Inferior parietal cortex (tissue), 1 donor: ENCODE data around the gene LUZP1.
"Not testable (repeated sequence)": the region's sequence is repeated elsewhere in the genome, so short reads cannot be mapped to it uniquely, and the experiment has no call there.

Experiments used
- DNase-seq: peaks from one replicate; pipeline ENCODE4 v3.0.0-alpha.2; 2016; ENCODE audit errors: extremely low spot score

Gene LUZP1

DNA sequence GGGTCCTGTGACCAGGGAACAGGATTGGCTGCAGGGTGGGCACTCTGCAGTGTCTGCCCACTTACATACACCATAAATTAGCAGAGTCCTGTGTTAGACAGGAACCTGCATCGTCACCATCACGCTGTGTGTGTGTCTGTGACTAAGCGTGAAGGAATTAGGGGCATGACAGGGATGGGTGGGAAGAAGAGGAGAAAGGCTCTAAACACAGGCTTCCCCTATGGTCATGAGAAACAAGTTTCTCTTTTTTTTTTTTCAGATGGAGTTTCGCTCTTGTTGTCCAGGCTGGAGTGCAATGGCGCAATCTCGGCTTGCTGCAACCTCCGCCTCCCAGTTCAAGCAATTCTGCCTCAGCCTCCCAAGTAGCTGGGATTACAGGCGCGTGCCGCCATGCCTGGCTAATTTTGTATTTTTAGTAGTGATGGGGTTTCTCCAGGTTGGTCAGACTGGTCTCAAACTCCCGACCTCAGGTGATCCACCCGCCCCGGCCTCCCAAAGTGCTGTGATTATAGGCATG, 20.3 kb upstream of the LUZP1 start:
- not testable (repeated sequence) for DNase-seq

DNA sequence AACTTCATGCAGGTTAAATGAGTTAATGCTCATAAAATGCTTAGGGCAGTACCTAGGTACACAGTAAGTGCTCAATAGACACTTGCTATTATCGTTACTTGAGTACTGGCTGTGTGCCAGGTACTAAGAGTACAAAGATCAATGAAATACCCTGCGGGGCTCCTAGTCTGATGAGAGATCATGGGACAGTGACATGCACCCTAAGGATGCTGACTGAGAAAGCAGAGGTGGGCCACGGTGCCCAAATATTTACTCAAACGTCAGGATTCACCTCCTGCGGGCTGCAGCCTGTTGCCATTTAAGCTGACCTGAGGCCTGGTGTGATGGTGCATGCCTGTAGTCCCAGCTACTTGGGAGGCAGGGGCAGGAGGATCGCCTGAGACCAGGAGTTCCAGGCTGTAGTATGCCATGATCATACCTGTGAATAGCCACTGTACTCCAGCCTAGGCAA, 19.8 kb upstream of the LUZP1 start:
- DNase-seq, result no peak

DNA sequence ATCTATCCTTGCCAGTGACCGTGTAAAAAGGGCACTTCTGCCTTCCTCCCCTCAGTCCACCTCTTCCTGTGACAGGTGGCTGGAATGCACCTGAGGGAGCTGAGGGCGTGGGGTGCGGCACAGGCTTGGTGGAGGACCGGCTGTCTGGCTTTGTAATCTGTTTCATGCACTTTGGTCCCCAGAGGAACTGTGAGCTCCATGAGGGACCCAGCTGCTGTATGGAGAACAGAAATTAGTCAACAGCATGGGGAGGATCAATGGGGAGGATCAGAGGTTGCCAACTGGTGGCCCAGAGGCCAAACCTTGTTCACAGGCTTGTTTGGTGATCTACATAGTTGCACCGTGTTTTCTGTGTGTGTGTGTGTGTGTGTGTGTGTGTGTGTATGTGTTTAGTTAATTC, 19.0 kb upstream of the LUZP1 start:
- DNase-seq, result no peak

DNA sequence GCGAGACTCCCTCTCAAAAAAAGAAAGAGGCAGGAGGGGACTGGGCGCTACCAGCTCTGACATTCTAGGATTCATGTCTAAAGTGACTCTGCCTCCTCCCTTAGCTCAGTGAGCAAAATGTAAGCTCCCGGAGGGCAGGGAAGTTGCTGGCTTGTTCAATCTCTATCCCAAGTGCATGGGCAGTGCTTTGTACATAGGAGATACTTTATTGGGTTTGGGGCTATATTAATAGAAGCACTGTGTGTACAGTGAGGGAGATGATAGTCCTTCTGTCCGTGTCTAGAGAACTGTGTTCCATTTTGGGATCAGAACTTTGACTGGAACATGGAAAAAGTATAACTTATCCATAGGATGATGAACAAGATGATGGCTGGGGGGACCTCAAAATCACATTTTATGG, 16.7 kb upstream of the LUZP1 start:
- no peak for DNase-seq

DNA sequence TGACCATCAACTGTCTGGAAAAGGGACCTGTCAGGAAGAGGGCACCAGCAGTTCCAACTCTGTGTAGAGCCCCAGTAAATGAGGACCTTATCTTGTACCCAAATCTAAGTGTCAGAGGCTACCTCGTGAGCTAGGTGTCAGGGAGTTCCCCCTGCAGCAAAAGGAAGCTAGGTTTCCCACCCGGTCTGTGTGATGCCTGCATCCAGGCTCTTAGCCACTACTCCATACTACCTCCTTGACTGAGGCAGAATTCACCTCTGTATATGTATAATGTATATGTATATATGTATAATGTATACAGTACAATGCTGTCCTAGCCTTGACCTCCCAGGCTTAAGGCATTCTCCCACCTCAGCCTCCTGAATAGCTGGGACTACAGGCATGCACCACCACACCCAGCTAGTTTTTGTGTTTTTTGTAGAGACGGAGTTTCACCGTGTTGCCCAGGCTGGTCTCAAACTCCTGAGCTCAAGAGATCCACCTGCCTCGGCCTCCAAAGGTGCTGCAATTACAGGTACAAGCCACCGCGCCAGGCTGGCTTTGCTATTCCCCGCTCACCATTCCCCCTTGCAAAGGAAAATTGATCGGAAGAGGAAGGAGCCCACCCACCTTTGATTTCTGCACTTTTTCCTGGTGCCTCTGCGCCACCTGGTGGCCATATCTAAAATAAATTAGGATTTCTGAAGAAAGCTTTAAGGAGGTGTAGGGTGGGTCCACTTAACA, 15.7 kb upstream of the LUZP1 start:
- DNase-seq, result peak; percentile 79

DNA sequence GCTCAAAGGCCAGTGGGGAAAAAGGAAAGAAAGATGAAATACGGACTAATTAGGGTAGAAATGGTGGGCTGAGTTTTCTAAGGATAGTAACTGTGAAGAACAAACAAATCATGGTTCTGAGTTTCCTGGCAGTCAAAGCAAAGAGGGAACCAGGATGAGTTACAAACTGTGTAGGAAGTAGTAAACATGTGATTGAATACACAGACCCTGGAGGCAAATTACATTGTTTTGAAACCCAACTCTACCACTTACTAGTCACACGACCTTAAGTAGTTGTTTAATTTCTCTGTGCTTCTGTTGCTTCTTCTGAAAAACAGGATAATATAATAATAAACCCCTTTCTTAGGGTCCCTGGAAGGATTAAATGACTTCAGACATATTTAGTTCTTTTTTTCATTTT, 11.2 kb upstream of the LUZP1 start:
- no peak for DNase-seq

DNA sequence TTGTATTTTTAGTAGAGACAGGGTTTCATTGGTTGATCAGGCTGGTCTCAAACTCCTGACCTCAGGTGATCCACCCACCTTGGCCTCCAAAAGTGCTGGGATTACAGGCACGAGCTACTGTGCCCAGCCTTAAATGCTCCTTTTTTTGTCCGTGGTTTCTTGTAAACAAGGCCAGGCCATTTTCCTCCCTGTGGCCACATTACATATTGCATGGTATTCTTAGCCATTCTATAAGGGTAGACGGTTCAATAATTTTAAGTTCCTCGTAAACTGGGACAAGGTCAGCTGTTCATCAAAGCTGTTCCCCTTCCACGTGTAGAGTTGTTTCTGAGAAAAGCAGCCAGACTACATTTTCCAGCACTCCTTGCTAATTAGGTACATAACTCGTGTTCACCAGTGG, 10.3 kb upstream of the LUZP1 start:
- no peak for DNase-seq

DNA sequence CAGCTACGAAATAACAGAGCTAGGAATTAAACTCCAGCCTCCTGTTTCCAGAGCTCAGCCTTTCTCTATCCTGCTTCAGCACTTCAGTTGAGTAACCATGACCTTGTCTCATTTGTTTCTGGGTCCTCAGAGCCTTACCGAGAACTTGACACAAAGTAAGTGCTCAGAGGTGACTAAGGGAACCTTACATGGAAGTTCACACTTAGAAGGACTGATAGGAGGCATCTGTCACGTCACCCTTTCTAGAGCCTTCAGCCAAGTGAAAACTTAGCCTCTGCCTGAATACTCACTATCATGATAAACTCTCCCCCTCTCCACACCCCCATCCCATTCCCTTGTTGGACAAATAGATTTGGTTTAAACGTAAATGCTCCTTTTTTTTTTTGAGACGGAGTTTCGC, 9.8 kb upstream of the LUZP1 start:
- DNase-seq, result no peak

DNA sequence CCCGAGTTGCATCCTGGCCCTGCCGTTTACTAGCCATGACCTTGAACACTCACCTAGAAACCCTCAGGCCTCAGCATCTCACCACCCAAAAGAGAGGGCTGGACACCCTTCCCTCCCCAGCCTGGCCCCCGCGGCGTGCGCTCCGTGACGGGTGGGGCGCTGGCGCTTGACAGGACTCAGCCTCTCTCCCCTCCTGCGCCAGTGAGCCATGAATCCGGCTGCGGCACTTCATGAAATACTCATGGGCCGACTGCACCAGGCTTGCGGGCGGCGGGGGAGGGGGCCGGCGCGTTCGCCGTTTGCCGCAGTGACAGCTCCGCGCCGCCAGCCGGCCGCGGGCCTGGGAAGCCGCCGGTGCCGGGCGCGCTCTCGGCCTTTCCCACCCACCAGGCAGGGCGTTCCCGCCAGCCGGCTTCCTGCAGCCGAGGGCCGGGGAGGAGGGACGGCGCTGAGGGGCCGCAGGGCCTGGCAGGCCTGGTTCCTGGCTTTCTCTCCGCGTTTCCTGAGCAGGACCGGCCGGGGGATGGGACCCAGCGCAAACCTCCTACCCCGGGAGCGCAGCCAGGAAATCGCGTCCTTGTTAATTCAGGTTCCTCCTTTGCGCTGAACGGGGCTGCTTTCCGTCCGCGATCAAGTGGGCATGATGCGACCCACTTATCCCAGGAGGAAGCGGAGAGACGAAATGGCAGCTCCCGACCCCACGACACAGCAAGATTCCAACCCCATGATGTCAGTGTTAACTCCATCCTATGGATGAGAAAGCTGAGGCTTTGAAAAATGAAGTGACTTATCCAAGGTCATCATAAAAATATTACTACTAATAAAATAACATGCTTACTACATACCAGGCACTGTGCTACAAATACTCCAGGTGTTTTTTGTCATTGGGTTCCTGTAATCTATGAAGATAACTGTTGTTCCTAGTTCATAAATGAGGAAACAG, 9.1 kb upstream of the LUZP1 start:
- no peak for DNase-seq

DNA sequence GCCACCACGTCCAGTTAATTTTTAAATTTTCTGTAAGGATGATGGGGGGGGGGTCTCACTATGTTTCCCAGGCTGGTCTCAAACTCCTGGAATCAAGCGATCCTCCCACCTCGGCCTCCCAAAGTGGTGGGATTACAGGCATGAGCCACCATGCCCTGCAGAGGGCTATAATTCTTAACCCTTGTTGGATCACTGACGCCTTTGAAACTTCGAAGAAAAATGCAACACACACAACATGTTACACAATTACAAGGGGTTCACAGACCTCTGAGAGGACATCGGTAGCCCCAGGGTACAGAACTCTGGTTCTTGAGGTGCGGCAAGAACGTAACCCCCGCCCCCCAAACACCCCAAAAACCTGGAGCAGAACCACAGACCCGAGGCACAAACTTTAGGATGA, 8.4 kb upstream of the LUZP1 start:
- no peak for DNase-seq

DNA sequence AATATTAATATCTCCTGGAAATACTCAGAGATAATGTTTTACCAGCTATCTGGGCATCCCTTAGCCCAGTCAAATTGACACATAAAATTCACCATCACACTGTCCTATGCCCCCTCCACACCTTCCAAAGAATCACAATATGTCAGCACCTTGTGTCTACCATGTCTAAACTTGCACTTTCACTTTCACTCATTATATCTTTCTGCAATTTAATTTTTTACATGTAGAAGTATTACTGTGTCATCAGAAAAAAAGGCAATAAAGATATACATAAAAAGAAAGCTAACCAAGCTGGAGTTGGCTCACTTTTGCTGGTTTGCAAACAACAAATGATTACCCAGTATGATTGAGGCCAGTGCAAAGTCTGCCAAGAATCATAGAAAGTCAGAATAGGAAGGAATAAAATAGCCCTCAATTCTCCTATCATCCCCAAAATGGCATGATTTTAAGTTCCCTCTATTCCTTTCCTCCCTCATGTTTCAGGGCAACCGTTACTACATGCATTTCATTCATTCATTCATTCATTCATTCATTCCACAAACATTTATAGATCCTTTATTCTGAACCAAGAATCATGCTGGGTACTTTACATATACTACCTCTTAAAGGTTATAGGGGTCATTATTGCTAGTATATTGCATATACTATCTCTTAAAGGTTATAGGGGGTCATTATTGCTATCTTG, 5.9 kb upstream of the LUZP1 start:
- no peak for DNase-seq

DNA sequence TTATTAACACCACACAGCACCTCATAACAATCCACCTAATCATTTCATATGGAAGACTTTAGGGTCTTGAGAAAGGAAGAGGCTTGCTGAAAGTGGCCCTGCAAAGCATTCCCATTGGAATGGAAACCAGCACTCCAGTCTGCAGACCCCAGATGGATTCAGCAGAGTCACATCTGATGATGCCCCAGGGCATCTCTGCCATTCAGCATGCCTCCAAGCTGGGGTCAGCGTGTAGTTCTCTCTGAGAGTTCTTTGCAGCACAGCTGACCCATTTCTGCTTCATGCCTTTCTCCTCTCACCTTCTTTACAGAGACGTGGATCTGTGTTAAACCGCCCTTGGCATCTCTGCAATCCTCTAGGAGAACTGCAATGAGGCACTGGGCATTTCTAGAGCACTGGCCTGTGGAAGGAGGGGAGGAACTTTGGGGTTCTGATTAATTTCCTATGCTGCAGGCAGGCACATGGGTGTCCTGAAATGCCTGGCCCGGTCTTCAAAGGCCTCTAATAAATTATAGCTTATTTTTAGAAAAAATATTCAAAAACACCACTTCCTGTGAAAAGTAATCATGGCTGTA, 2.6 kb upstream of the LUZP1 start:
- DNase-seq, result no peak

DNA sequence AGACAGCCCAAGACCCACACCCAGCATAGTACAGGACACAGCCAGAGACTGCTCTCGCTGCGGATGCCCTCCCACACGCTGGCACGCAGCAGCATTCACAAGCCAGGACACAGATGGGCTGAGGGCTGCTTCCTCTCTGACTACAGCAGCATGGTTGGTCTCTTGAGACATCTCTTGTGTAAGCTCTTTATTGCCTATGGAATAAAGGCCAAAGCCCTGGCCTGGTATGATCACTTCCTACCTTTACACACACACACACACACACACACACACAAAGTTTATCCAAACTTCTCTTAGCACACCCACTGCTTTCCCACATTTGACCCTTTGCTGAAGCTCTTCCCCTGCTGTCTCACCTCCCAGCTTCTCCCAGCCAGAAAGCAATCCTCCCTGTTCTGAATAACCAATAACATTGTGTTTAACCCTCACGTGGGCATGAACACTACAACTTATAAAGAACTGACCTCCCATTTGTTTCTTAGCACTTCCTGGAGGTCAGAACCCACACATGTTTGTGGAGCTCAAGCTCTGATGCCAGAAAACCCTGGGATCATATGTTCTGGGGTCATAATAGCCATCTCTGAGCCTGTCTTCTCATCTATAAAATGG, 1.2 kb upstream of the LUZP1 start:
- DNase-seq, result peak; percentile 39

DNA sequence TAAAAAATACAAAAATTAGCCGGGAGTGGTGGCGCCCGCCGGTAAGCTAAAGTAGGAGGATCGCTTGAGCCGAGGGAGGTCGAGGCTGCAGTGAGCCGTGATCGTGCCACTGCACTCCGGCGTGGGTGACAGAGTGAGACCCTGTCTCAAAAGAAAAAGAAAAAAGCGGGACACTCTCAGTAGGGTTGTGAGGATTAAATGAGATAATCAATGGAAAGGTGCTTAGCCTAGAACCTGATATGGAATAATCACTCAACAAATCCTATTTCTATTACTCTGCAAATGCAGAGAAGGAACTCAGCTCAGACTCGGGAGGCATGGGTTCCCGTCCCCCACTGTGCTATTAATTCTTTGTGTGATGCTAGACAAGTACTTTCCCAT, 529 bp upstream of the LUZP1 start:
- DNase-seq, result no peak

DNA sequence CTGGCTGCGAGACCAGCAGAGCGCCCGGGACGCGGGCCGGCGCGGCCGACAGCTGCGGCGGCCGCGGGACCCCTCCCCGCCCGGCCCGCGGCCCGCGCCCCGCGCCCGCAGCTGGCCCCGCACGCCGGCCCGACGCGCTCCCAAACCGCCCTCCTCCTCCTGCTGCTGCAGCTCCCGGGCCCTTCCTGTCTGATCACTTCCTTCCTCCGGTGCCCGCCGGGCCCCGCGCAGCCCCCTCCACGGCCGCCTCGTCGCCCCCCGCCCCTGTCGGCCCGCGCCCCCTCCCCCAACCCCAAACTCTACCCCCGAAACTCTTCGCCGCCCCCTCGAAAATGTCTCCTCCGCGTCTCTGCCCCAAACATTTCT, 594 bp downstream of the LUZP1 start:
- no peak for DNase-seq

DNA sequence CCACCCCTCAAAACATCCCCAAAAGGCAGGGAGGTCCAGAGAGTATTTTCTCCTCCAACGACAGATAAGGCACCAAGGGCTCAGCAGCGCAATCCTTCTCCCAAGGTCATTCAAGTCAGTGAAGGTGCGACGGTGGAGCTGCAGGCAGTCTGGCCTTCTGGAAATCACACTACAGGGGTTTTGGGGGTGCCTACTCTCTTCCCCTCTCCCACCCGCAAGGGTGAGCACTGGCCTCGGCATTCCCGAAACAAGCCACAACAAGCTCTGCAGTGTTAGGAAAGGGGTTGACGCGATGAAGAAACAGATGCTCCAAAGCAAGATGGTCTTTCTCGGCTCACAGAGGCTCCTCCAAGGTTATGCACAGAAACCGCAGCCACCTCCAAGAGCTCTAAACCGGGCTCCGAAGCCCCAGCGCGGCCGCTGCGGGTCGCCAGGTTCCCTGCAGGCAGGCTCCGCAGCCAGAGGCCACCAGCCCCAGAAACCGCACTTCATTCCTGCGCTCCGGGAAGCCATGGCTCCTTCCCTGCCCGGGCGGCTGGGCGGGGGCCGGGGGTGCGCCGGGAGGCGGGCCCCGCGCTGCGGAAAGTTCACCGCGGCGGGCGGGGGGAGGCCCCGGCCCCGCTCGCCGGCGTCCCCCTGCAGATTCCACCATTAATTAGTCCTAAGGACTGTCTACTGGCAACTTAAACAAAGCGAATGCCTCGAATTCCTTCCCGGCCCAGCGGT, 1.1 kb downstream of the LUZP1 start:
- DNase-seq, result no peak

DNA sequence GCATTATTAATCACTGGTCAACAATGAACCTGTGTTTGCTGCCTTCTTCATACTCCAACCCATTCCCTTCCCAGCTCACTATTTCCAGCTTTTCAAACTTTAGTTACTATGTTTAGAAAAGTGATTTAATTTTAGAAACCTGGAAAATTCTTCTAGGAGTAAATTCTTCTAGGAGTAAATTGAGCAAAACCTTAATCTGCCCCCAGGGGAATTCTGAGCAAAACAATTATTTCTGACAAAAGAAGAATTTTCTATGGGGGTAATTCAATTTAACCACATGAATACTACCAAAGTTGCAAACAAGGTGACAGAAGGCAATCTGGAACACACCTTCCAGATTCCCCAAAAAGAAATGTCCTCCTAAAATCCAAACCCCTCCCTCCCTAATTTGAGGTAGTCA, 1.8 kb downstream of the LUZP1 start:
- DNase-seq, result no peak

DNA sequence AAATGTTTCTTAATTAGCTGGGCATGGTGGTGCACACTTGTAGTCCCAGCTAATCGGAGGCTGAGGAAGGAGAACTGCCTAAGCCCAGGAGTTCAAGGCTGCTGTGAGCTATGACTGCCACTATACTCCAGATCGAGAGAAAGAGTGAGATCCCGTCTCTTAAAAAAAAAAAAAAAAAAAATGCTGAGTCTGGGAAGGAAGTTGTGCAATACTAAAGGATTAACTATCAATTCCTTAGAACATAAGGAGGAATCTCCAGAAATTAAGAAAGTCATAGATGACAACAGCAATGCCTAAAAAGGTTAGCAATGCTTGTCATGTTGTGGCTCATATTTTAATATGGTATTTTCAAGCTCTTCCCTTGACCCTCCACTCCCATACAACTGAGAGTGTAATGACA, 5.3 kb downstream of the LUZP1 start:
- no peak for DNase-seq

DNA sequence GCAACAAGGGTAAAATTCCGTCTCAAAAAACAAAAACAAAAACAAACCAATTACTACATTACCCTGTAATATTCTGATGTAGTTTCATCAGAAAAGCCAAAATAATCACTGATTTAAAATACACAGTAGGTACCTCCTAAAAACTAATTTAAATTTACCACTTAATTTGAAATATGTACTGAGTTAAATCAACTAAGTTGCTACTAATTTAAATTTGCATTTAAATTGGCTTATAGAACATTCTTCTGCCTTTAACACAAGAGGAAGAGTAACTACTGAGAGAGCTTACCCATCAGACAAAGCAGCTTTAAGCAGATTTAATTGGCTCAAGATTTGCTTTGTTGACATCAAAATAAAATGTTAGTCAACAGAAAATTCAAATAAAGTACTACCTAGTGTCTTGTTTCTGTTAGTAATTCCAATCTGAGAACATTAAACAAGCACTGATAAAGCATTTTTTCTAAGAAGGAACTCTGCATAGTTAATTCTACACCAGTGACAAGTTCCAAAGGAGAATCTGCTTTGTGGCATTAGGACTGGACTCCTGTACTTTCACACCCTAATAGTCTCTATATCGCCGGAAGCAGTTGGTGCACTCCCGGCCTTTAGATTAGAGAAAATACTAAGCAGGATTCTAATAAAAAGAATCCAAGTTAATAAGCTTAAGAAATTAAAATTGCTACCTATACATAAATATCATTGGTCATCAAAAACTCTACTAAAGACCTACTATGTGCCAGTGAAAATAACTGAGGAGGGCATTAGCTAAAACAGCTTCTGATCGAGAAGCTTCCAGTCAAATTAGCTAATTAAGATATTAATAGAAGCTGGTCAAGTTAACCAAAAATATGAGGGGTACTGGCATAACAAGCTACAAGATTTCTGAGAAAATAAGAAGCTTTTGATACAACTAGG, 8.4 kb downstream of the LUZP1 start:
- no peak for DNase-seq

DNA sequence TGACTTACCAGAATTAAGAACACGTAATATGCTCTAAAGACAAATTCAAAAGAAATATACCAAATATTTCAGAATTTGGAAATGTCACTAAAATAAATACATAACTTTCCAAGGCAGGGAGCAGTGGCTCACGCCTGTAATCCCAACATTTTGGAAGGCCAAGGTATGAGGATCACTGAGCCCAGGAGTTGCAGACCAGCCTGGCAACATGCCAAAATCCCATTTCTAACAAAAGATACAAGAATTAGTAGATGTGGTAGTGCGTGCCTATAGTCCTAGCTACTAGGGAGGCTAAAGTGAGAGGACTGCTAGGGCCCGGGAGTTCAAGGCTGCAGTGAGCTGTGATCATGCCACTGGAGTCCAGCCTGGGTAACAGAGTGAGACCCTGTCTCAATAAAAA, 11.7 kb downstream of the LUZP1 start:
- DNase-seq, result no peak
